ENCODE measurements around the gene FTCD. TPM values are rescaled to one million over a fixed set of nuclear protein-coding genes. Genes with fewer than 3 reads are reported as not detected.

FTCD gene
- total and polyA plus RNA-seq, 2 donors (not counting 1 experiment from before 2014, with no cell fraction given): 0.27 to 1.3 TPM

- TF ChIP-seq CTCF (conservative IDR thresholded peaks at IDR 0.05 in 1 of 2, IDR thresholded peaks at IDR 0.05 in 1 of 2; ENCODE audit: low read depth in 1 of 2, low read length in 2 of 2) (no peak), EZH2 (IDR thresholded peaks at IDR 0.05; ENCODE audit: low read length, missing control alignments) (no peak)
- Histone ChIP-seq H3K27me3 (ENCODE audit: control insufficient read depth, insufficient read depth, low read length) (no peaks in the 10 kb centered on the region), H3K4me2 (ENCODE audit: extremely low read depth, insufficient read depth, low read length) (no peak overlapping the region), H3K9ac (ENCODE audit: insufficient read depth, low read length) (no peak overlapping the region), H4K20me1 (ENCODE audit: control insufficient read depth, extremely low read depth, insufficient read depth, low read length) (peaks cover 4% of the 10 kb centered on the region), H3K4me1 (ENCODE audit: control insufficient read depth, extremely low read depth, insufficient read depth, low read length) (peaks cover 2% of the 10 kb centered on the region), H2AFZ (ENCODE audit: low read length) (no peak overlapping the region), H3K79me2 (ENCODE audit: control insufficient read depth, insufficient read depth, low read length) (peaks cover 77% of the 10 kb centered on the region), H3K27ac (ENCODE audit: insufficient read depth, low read length) (no peak overlapping the region), H3K9me3 (ENCODE audit: control insufficient read depth, insufficient read depth, low read depth, low read length) (no peaks in the 10 kb centered on the region), H3K4me3 (replicated peaks in 1 of 4; ENCODE audit: control extremely low read depth in 1 of 4, insufficient read depth in 1 of 4, low read depth in 3 of 4, low read length in 4 of 4) (no peak overlapping the region), H3K36me3 (ENCODE audit: control insufficient read depth, insufficient read depth, low read length) (peaks cover 69% of the 10 kb centered on the region)
- no peak for DNase-seq (ENCODE audit: low read depth in 2 of 2)
Observed at GRCh38 chr21:46112725-46113215, 42.6 kb downstream of the FTCD start.

GRCh38 chr21:46111857-46112724 is 43.3 kb downstream of the FTCD start:
- H3K4me2 ChIP-seq (ENCODE audit: extremely low read depth, insufficient read depth, low read length): no peak overlapping the region

More at GRCh38 chr21:46111857-46112724, 43.3 kb downstream of the FTCD start:
- H3K36me3 ChIP-seq (ENCODE audit: control insufficient read depth, insufficient read depth, low read length): peaks cover 63% of the 10 kb centered on the region
- H3K9me3 ChIP-seq (ENCODE audit: control insufficient read depth, insufficient read depth, low read depth, low read length): no peaks in the 10 kb centered on the region
- DNase-seq (ENCODE audit: low read depth in 2 of 2): no peak
- H3K9ac ChIP-seq (ENCODE audit: insufficient read depth, low read length): no peak overlapping the region
- H3K4me3 ChIP-seq (replicated peaks in 1 of 4; ENCODE audit: control extremely low read depth in 1 of 4, insufficient read depth in 1 of 4, low read depth in 3 of 4, low read length in 4 of 4): no peak overlapping the region
- no peaks in the 10 kb centered on the region for H3K27me3 ChIP-seq (ENCODE audit: control insufficient read depth, insufficient read depth, low read length)
- no peak for TF ChIP-seq CTCF (conservative IDR thresholded peaks at IDR 0.05 in 1 of 2, IDR thresholded peaks at IDR 0.05 in 1 of 2; ENCODE audit: low read depth in 1 of 2, low read length in 2 of 2)
- TF ChIP-seq EZH2 (IDR thresholded peaks at IDR 0.05; ENCODE audit: low read length, missing control alignments): no peak
- H4K20me1 ChIP-seq (ENCODE audit: control insufficient read depth, extremely low read depth, insufficient read depth, low read length): peaks cover 4% of the 10 kb centered on the region
- peaks cover 2% of the 10 kb centered on the region for H3K4me1 ChIP-seq (ENCODE audit: control insufficient read depth, extremely low read depth, insufficient read depth, low read length)
- no peak overlapping the region for H3K27ac ChIP-seq (ENCODE audit: insufficient read depth, low read length)
- H2AFZ ChIP-seq (ENCODE audit: low read length): no peak overlapping the region
- H3K79me2 ChIP-seq (ENCODE audit: control insufficient read depth, insufficient read depth, low read length): peaks cover 81% of the 10 kb centered on the region

Data from fibroblast of lung (primary cell).